H1 (cell line): Measurements from ENCODE around the gene EPB41L4B. TPM values are rescaled to one million over a fixed set of nuclear protein-coding genes. Genes with fewer than 3 reads are reported as not detected.

Experiments
- CTCF ChIA-PET: fragments of 300-600 bp; sonication (Branson Sonifier 250); formaldehyde crosslinking; loops from one replicate; lab custom pipeline; 2021; ENCODE audit not compliant: partially characterized antibody; lab: Charles Lee
- POLR2A ChIA-PET: fragments of 300-600 bp; sonication (Branson Sonifier 250); formaldehyde crosslinking; loops from one replicate; lab custom pipeline; 2021; ENCODE audit warnings: inconsistent platforms; ENCODE audit not compliant: partially characterized antibody; lab: Charles Lee
- DNase-seq, 2 experiments: peaks; one replicate each; pipeline versions ENCODE4 v3.0.0 to v3.0.0-alpha.2; 2010 to 2022; ENCODE audit warnings: low spot score in 2 of 2, low read depth in 1 of 2, mixed read lengths in 1 of 2
- FAIRE-seq: peaks from 2 replicates; lab custom pipeline; 2011; peaks lifted over from hg19 to GRCh38; lab: Jason Lieb, UNC
- H2AFZ ChIP-seq: 2 replicates; pipeline ENCODE4 v1.8.1; 2012; ENCODE audit warnings: low read length, inconsistent platforms
- H2AK5ac ChIP-seq: 2 replicates; pipeline ENCODE4 v1.6.1; 2013; ENCODE audit warnings: low read depth, low read length
- H2BK120ac ChIP-seq: replicated peaks from 2 replicates; pipeline ENCODE3; 2013; ENCODE audit warnings: low read depth, low read length, inconsistent platforms
- H2BK12ac ChIP-seq: 2 replicates; pipeline ENCODE4 v1.6.1; 2013; ENCODE audit warnings: low read depth, low read length
- H2BK15ac ChIP-seq: 2 replicates; pipeline ENCODE4 v1.6.1; 2013; ENCODE audit warnings: low read length
- H2BK20ac ChIP-seq: 2 replicates; pipeline ENCODE4 v1.6.1; 2013; ENCODE audit warnings: low read length
- H2BK5ac ChIP-seq: 2 replicates; pipeline ENCODE4 v1.6.1; 2013; ENCODE audit warnings: low read depth, low read length
- H3K14ac ChIP-seq: 2 replicates; pipeline ENCODE4 v1.6.1; 2013; ENCODE audit warnings: inconsistent platforms; ENCODE audit not compliant: insufficient read length
- H3K18ac ChIP-seq: 2 replicates; pipeline ENCODE4 v1.6.1; 2013; ENCODE audit warnings: low read length; ENCODE audit errors: extremely low read depth
- H3K23ac ChIP-seq: 2 replicates; pipeline ENCODE4 v1.6.1; 2013; ENCODE audit warnings: inconsistent platforms; ENCODE audit not compliant: insufficient read length
- H3K23me2 ChIP-seq: 2 replicates; pipeline ENCODE4 v1.6.1; 2013; ENCODE audit warnings: low read depth, low read length
- H3K27ac ChIP-seq: 2 replicates; pipeline ENCODE4 v1.6.1; 2011; ENCODE audit warnings: low read depth, low read length, inconsistent platforms
- H3K27me3 ChIP-seq, 4 experiments: replicated peaks in 1 of 4; 1 replicate in 1 of 4; 2 replicates in 3 of 4; pipeline versions ENCODE4 v1.6.1 to v1.8.1; 2011 to 2013; ENCODE audit warnings: low read length in 3 of 4, mild to moderate bottlenecking in 3 of 4, inconsistent platforms in 2 of 4, mixed read lengths in 2 of 4, moderate library complexity in 1 of 4; ENCODE audit not compliant: control insufficient read depth in 3 of 4, insufficient read depth in 3 of 4; ENCODE audit errors: extremely low read depth in 1 of 4
- H3K36me3 ChIP-seq, 4 experiments: 2 replicates each; pipeline versions ENCODE4 v1.6.1 to v1.8.1; 2011 to 2013; ENCODE audit warnings: mild to moderate bottlenecking in 4 of 4, low read length in 3 of 4, moderate library complexity in 2 of 4, control low read depth in 1 of 4, inconsistent platforms in 1 of 4; ENCODE audit not compliant: insufficient read depth in 4 of 4, control insufficient read depth in 2 of 4
- H3K4ac ChIP-seq: replicated peaks from 2 replicates; pipeline ENCODE3; 2013; ENCODE audit warnings: low read length, low read depth, mixed read lengths, inconsistent platforms; ENCODE audit not compliant: insufficient read length
- H3K4me1 ChIP-seq, 4 experiments: replicated peaks in 1 of 4; 1 replicate in 1 of 4; 2 replicates in 3 of 4; pipeline versions ENCODE4 v1.6.1 to v1.8.1; 2011 to 2013; ENCODE audit warnings: low read length in 3 of 4, inconsistent platforms in 2 of 4, mixed read lengths in 1 of 4; ENCODE audit not compliant: insufficient read depth in 4 of 4, control insufficient read depth in 3 of 4
- H3K4me2 ChIP-seq, 2 experiments: 2 replicates each; pipeline versions ENCODE4 v1.6.1 to v1.8.1; 2011 to 2013; ENCODE audit warnings: low read depth in 2 of 2, low read length in 2 of 2, control low read depth in 1 of 2, inconsistent platforms in 1 of 2, mild to moderate bottlenecking in 1 of 2; ENCODE audit not compliant: insufficient read depth in 1 of 2
- H3K4me3 ChIP-seq, 4 experiments: fragments of 200-600, 300-600 bp in 1 of 4; sonication (generic), shearing (Covaris generic), sonication (Bioruptor Twin) in 1 of 4; 2 replicates each; pipeline versions ENCODE4 v1.5.1 to v1.8.1; 2011 to 2016; ENCODE audit warnings: low read length in 4 of 4, low read depth in 3 of 4, control low read depth in 2 of 4, inconsistent platforms in 2 of 4, mild to moderate bottlenecking in 2 of 4, mixed read lengths in 1 of 4, moderate library complexity in 1 of 4; ENCODE audit not compliant: insufficient read depth in 2 of 4; ENCODE audit errors: extremely low read depth in 1 of 4
- H3K56ac ChIP-seq: replicated peaks from 2 replicates; pipeline ENCODE3; 2013; ENCODE audit warnings: low read depth, mild to moderate bottlenecking, mixed read lengths, low read length, inconsistent platforms; ENCODE audit not compliant: insufficient read length
- H3K79me1 ChIP-seq: 2 replicates; pipeline ENCODE4 v1.6.1; 2013; ENCODE audit warnings: low read depth, low read length, control low read depth
- H3K79me2 ChIP-seq, 2 experiments: 2 replicates each; pipeline versions ENCODE4 v1.6.1 to v1.8.1; 2012 to 2013; ENCODE audit warnings: low read length in 2 of 2, mild to moderate bottlenecking in 2 of 2, inconsistent platforms in 1 of 2; ENCODE audit not compliant: insufficient read depth in 2 of 2, control insufficient read depth in 1 of 2
- H3K9ac ChIP-seq, 4 experiments: replicated peaks in 1 of 4; 1 replicate in 1 of 4; 2 replicates in 3 of 4; pipeline versions ENCODE4 v1.6.1 to v1.8.1; 2011 to 2013; ENCODE audit warnings: low read depth in 3 of 4, low read length in 3 of 4, control low read depth in 2 of 4, mild to moderate bottlenecking in 2 of 4, moderate library complexity in 2 of 4, inconsistent platforms in 1 of 4; ENCODE audit errors: extremely low read depth in 1 of 4
- H3K9me3 ChIP-seq, 2 experiments: 2 replicates each; pipeline versions ENCODE4 v1.6.1 to v1.8.1; 2012 to 2013; ENCODE audit warnings: mild to moderate bottlenecking in 2 of 2, moderate library complexity in 2 of 2, control low read depth in 1 of 2, inconsistent platforms in 1 of 2, low read depth in 1 of 2, low read length in 1 of 2, mixed read lengths in 1 of 2; ENCODE audit not compliant: insufficient read depth in 2 of 2
- H4K20me1 ChIP-seq, 2 experiments: replicated peaks in 1 of 2; 2 replicates each; pipeline versions ENCODE3 to v1.8.1; 2011 to 2013; ENCODE audit warnings: inconsistent platforms in 2 of 2, low read length in 2 of 2, mild to moderate bottlenecking in 1 of 2; ENCODE audit not compliant: insufficient read depth in 2 of 2, control insufficient read depth in 1 of 2
- H4K5ac ChIP-seq: 2 replicates; pipeline ENCODE4 v1.6.1; 2013; ENCODE audit warnings: low read length, low read depth, mixed read lengths, inconsistent platforms; ENCODE audit not compliant: insufficient read length
- H4K8ac ChIP-seq: 2 replicates; pipeline ENCODE4 v1.8.0; 2013; ENCODE audit warnings: mild to moderate bottlenecking, moderate library complexity, low read length, inconsistent platforms; ENCODE audit not compliant: insufficient read depth; ENCODE audit errors: extremely low read depth
- H4K91ac ChIP-seq: replicated peaks from 2 replicates; pipeline ENCODE3; 2013; ENCODE audit warnings: low read length, mixed read lengths, inconsistent platforms; ENCODE audit not compliant: insufficient read length
- CBX8 ChIP-seq: fragments of 300-800, 300-1000 bp; sonication (generic); IDR thresholded peaks from 2 replicates; pipeline ENCODE4 v1.7.1; 2016; ENCODE audit warnings: low read depth, low read length, borderline replicate concordance
- CHD1 ChIP-seq: IDR thresholded peaks from 2 replicates; pipeline ENCODE4 v1.6.1; 2012; ENCODE audit warnings: low read depth, low read length, improper control_type of control experiment
- CREB1 ChIP-seq: IDR thresholded peaks from 2 replicates; pipeline ENCODE4 v1.6.1; 2012; ENCODE audit warnings: inconsistent platforms
- CTBP2 ChIP-seq: IDR thresholded peaks from 2 replicates; pipeline ENCODE4 v1.7.0; 2011; ENCODE audit warnings: borderline replicate concordance, mild to moderate bottlenecking, moderate library complexity, mixed read lengths, low read length; ENCODE audit not compliant: insufficient read depth, insufficient read length
- EGR1 ChIP-seq: IDR thresholded peaks from 2 replicates; pipeline ENCODE4 v1.6.1; 2011; ENCODE audit warnings: low read depth, low read length, borderline replicate concordance
- EP300 ChIP-seq, 2 experiments: IDR thresholded peaks; 1 replicate in 1 of 2; 2 replicates in 1 of 2; pipeline ENCODE4 v1.6.1; 2011 to 2012; ENCODE audit warnings: low read depth in 2 of 2, low read length in 2 of 2, mild to moderate bottlenecking in 2 of 2, borderline replicate concordance in 1 of 2, inconsistent platforms in 1 of 2, moderate library complexity in 1 of 2
- FOSL1 ChIP-seq: IDR thresholded peaks from 2 replicates; pipeline ENCODE4 v1.6.1; 2011; ENCODE audit warnings: mild to moderate bottlenecking, low read depth, low read length, moderate library complexity; ENCODE audit not compliant: insufficient read depth
- KDM4A ChIP-seq: IDR thresholded peaks from one replicate; pipeline ENCODE4 v1.7.1; 2012; ENCODE audit warnings: low read depth, mild to moderate bottlenecking, moderate library complexity, low read length, inconsistent platforms; ENCODE audit not compliant: severe bottlenecking
- PHF8 ChIP-seq: fragments of 200-600 bp; sonication (generic); conservative IDR thresholded peaks from 2 replicates; pipeline ENCODE4 v1.7.1; 2012; ENCODE audit warnings: low read depth, mild to moderate bottlenecking, inconsistent platforms, low read length, moderate library complexity
- POLR2A ChIP-seq, 2 experiments: IDR thresholded peaks; 1 replicate in 1 of 2; 2 replicates in 1 of 2; pipeline ENCODE4 v1.6.1; 2011; ENCODE audit warnings: low read depth in 2 of 2, low read length in 2 of 2, mild to moderate bottlenecking in 2 of 2; ENCODE audit errors: control extremely low read depth in 1 of 2
- POU5F1 ChIP-seq: IDR thresholded peaks from 2 replicates; pipeline ENCODE4 v1.6.1; 2011; ENCODE audit warnings: low read depth, mild to moderate bottlenecking, low read length, moderate library complexity
- RAD21 ChIP-seq, 2 experiments: IDR thresholded peaks in 1 of 2; conservative IDR thresholded peaks in 1 of 2; 2 replicates each; pipeline ENCODE4 v1.6.1; 2011; ENCODE audit warnings: low read depth in 2 of 2, low read length in 2 of 2, improper control_type of control experiment in 1 of 2, inconsistent platforms in 1 of 2, mild to moderate bottlenecking in 1 of 2, moderate library complexity in 1 of 2
- SIX5 ChIP-seq: IDR thresholded peaks from 2 replicates; pipeline ENCODE4 v1.6.1; 2011; ENCODE audit warnings: mild to moderate bottlenecking, low read depth, low read length
- SP4 ChIP-seq: IDR thresholded peaks from 2 replicates; pipeline ENCODE4 v1.6.1; 2012; ENCODE audit warnings: low read length, inconsistent platforms
- WGBS, 2 experiments: shearing (Covaris generic) in 1 of 2; methylation state at CpG; one replicate each; pipeline versions ENCODE4 v1.1.6 to v1.1.7; 2013 to 2015; ENCODE audit warnings: low lambda C conversion rate in 2 of 2, mixed read lengths in 2 of 2, inconsistent platforms in 1 of 2, low coverage in 1 of 2, missing lambda C conversion rate in 1 of 2; ENCODE audit not compliant: insufficient replicate concordance in 2 of 2, insufficient coverage in 1 of 2, insufficient read length in 1 of 2; ENCODE audit errors: extremely low coverage in 1 of 2, missing lambda C conversion rate in 1 of 2; 5-methylcytosine and 5-hydroxymethylcytosine counted together
- polyA plus RNA-seq, 7 experiments: library from polyadenylated mRNA; depleted of rRNA in 3 of 7; stranded (reverse) in 5 of 7; unstranded in 2 of 7; fragments of >200 nt in 5 of 7; fragments of 200-250 nt in 2 of 7; gene quantifications; 1 replicate in 5 of 7; 2 replicates in 1 of 7; 4 replicates in 1 of 7; pipeline versions ENCODE4 v1.2.1 to v1.2.3, GENCODE V29; 2011 to 2013; ENCODE audit warnings: missing spikeins in 2 of 7, mixed read lengths in 2 of 7
- total RNA-seq: library from RNA; stranded (reverse); fragmentation: NEBNext Ultra II Directional; extraction: Animal tissue kit (Norgen Biotek cat#: 25700); gene quantifications from 2 replicates; pipeline ENCODE4 v1.2.1, GENCODE V29; 2021
- TF ChIP-seq, protein P1 (sequence below): IDR thresholded peaks from 2 replicates; pipeline ENCODE4 v1.6.1; 2012; ENCODE audit warnings: inconsistent platforms

Gene EPB41L4B
- total and polyA plus RNA-seq, 2 of the 8 experiments (the other 6 are each of a cell fraction or from before 2014, with no cell fraction given), result 11.9 to 25.0 TPM

DNA sequence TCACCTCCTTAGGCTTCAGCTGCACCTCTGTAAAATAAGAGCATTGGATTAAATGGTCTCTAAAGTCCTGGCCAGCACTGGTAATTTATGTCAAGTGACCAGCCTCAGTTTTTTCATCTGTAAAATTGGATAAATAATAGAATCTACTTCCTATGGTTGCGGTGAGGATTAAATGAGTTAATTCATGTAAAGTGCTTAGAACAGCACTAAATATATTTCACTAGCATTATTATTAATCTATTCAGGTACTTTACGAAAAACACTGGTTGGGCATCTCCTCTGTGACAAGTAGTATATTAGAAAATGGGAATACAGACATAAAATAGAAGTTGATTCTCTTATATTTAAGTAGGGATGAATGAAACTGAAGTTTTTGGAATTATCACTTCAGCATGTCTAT, 187.3 kb downstream of the EPB41L4B start:
- Histone ChIP-seq H3K14ac (no peak overlapping the region), H3K9me3 (no peaks in the 10 kb centered on the region), H2BK5ac (no peak overlapping the region), H3K79me2 (no peaks in the 10 kb centered on the region), H3K27ac (no peak overlapping the region), H3K56ac (no peak overlapping the region), H3K18ac (no peak overlapping the region), H3K23ac (no peak overlapping the region), H2AFZ (no peak overlapping the region), H3K9ac (no peak overlapping the region), H2BK20ac (no peak overlapping the region), H3K23me2 (no peaks in the 10 kb centered on the region), H4K91ac (no peak overlapping the region), H3K4me3 (no peak overlapping the region), H3K36me3 (no peaks in the 10 kb centered on the region), H3K79me1 (no peaks in the 10 kb centered on the region), H2BK15ac (no peak overlapping the region), H4K8ac (no peak overlapping the region), H2AK5ac (no peak overlapping the region), H3K4me2 (no peak overlapping the region), H3K4me1 (no peaks in the 10 kb centered on the region), H2BK12ac (no peak overlapping the region), H2BK120ac (no peak overlapping the region), H4K5ac (no peak overlapping the region), H4K20me1 (no peaks in the 10 kb centered on the region), H3K4ac (no peak overlapping the region), H3K27me3 (no peaks in the 10 kb centered on the region)
- DNase-seq (no peak), FAIRE-seq (no peak)
- CTCF ChIA-PET, result interaction anchor here (1.4 kb wide), 1 partner anchor 36 kb away, joined by 3 read pairs; no protein-coding TSS in a partner anchor
- WGBS, 2 experiments, result 88% methylated on average over 2 of the region's 2 CpGs; no CpG with 5 or more reads in 1 of the 2 experiments
- POLR2A ChIA-PET, result interaction anchor here (1.1 kb wide), 1 partner anchor 15 kb away, joined by 3 read pairs; no protein-coding TSS in a partner anchor
- TF ChIP-seq SP4 (no peak), POU5F1 (no peak), RAD21 (IDR thresholded peaks at IDR 0.05 in 1 of 2, conservative IDR thresholded peaks at IDR 0.05 in 1 of 2; ENCODE audit: low read depth in 2 of 2, low read length in 2 of 2) (no peak), POLR2A (IDR thresholded peaks at IDR 0.05; ENCODE audit: control extremely low read depth in 1 of 2, low read depth in 2 of 2, low read length in 2 of 2) (no peak), EP300 (IDR thresholded peaks at IDR 0.05; ENCODE audit: borderline replicate concordance in 1 of 2, low read depth in 2 of 2, low read length in 2 of 2) (no peak), EGR1 (no peak), SIX5 (no peak), CBX8 (no peak), KDM4A (no peak), CREB1 (no peak), FOSL1 (no peak), CTBP2 (no peak), PHF8 (no peak), CHD1 (no peak)
- TF ChIP-seq, protein P1, sequence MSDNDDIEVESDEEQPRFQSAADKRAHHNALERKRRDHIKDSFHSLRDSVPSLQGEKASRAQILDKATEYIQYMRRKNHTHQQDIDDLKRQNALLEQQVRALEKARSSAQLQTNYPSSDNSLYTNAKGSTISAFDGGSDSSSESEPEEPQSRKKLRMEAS, result no peak
